HG02973 (cell line): Measurements from ENCODE around the gene C13orf46.

Experiments
- ATAC-seq: cut with Tn5 transposase; IDR thresholded peaks from one replicate; pipeline ENCODE4 v1.9.1; 2021; ENCODE audit warnings: moderate library complexity; ENCODE audit not compliant: unreplicated experiment

Gene C13orf46

GRCh38 chr13:113939944-113940297 lies 34.0 kb downstream of the C13orf46 start:
- ATAC-seq: no peak

GRCh38 chr13:113939129-113939943 lies 34.5 kb downstream of the C13orf46 start:
- ATAC-seq: no peak

- no peak for ATAC-seq
Observed at GRCh38 chr13:113938716-113939115, 35.2 kb downstream of the C13orf46 start.

GRCh38 chr13:113938246-113938645 lies 35.6 kb downstream of the C13orf46 start:
- no peak for ATAC-seq

- no peak for ATAC-seq
Observed at GRCh38 chr13:113937527-113938180, 36.2 kb downstream of the C13orf46 start.

- ATAC-seq: no peak
Observed at GRCh38 chr13:113937073-113937472, 36.8 kb downstream of the C13orf46 start.

- ATAC-seq: no peak
Observed at GRCh38 chr13:113936166-113936965, 37.5 kb downstream of the C13orf46 start.

- ATAC-seq: no peak
Observed at GRCh38 chr13:113935001-113935844, 38.7 kb downstream of the C13orf46 start.

GRCh38 chr13:113934576-113934975 lies 39.3 kb downstream of the C13orf46 start:
- ATAC-seq: no peak

GRCh38 chr13:113933901-113934300 lies 40.0 kb downstream of the C13orf46 start:
- ATAC-seq: no peak

- ATAC-seq: no peak
Observed at GRCh38 chr13:113931841-113932459, 41.9 kb downstream of the C13orf46 start.

- ATAC-seq: no peak
Observed at GRCh38 chr13:113930671-113931637, 42.9 kb downstream of the C13orf46 start.

GRCh38 chr13:113929628-113930615 lies 44.0 kb downstream of the C13orf46 start:
- no peak for ATAC-seq

GRCh38 chr13:113928685-113929627 lies 44.9 kb downstream of the C13orf46 start:
- no peak for ATAC-seq

- no peak for ATAC-seq
Observed at GRCh38 chr13:113927661-113928581, 46.0 kb downstream of the C13orf46 start.
